HG03108 (cell line): Measurements from ENCODE around the gene TBCD.
"Not testable (repeated sequence)": the region's sequence is repeated elsewhere in the genome, so short reads cannot be mapped to it uniquely, and the experiment has no call there.

Source experiments
- ATAC-seq: cut with Tn5 transposase; IDR thresholded peaks from one replicate; pipeline ENCODE4 v1.9.1; 2021; ENCODE audit warnings: moderate library complexity; ENCODE audit not compliant: unreplicated experiment

Gene TBCD

DNA sequence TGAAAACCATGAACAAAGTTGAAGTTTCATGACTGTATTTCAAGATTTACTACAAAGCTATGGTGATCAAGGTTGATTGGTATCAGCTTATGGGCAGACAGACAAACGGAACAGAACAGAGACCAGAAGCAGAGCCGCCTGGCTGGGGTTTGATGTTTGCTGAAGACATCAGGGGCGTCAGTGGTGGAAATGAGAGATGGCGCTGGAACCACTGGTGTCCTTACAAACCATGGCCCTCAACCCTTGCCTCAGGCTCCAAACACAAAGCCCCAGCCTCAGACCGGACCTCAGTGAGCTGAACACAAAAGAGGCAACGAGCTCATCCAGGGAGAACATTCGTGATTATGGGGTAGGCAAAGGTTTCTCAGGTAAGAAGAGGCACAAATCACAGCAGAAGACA lies 214.6 kb downstream of the TBCD start:
- no peak for ATAC-seq

DNA sequence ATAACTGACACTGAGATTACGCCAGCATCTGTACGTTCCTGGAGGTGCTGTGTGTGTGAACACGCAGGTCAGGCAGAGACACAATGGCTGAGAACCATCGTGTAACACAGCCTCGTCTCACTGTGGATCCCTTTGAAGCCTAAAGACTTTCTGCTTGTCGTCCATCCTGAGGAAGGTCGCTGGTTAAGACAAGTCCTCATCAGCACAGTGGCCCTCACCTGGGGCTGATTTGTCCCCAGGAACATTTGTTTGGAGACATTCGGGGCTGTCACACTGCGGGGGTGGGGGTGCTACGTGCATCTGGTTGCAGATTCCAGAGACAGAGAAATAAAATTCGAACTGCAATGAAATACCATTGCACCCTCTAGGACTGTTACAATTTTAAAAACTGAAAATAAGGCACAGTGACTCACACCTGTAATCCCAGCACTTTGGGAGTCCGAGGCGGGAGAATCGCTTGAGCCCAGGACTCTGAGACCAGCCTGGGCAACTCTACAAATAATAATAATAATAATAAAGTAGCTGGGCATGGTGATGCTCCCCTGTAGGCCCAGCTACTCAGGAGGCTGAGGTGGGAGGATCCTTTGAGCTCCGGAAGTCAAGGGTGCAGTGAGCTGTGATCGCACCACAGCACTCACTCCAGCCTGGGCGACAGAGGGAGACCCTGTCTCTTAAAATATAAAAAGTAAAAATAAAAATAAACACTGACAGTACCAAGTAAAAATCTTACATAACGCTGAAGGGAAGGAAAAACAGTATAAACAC lies 215.6 kb downstream of the TBCD start:
- no peak for ATAC-seq

DNA sequence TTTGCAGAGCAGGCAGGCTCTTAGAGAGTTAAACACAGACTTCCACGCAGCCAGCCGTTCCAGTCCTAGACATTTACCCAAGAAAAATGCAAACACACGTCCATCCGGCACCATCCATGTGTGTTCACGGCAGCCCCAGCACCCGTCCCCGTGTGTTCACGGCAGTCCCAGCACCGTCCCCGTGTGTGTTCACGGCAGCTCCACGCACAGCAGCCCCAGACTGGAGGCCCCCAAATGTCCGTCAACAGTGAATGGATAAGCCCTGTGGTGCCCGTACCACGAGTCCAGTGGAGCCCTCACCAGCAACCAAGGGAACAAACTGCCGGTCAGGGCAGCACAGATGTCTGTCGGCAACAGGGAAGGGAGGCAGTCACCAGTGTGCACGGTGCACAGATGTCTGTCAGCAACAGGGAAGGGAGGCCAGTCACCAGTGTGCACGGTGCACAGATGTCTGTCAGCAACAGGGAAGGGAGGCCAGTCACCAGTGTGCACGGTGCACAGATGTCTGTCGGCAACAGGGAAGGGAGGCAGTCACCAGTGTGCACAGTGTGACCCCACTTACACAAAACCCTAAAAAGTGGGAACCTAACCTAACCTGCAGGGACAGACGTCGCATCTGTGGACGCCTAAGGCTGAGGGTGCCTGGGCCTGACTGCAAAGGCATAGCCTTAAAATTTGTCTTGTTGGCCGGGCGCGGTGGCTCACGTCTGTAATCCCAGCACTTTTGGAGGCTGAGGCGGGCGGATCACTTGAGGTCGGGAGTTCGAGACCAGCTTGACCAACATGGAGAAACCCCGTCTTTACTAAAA lies 216.4 kb downstream of the TBCD start:
- not testable (repeated sequence) for ATAC-seq

DNA sequence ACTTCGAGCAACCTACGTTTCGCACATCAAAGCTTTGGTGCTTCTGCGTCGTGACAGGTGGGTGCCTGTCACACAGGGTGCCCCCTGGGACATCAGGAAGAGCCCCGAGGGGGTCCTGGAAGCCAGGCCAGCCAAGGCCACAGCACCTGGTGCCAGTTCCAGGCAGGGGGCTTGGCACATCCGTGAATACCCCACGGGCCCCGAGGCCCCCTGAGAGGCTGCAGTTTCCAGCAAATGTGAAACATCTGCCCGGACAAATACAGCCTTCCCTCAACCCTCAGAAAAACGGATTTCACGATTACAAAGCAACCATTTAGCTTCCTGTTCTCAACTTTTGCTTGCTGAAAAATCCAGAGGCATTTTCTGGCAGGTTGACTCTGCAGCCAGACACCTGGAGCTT lies 218.2 kb downstream of the TBCD start:
- no peak for ATAC-seq

DNA sequence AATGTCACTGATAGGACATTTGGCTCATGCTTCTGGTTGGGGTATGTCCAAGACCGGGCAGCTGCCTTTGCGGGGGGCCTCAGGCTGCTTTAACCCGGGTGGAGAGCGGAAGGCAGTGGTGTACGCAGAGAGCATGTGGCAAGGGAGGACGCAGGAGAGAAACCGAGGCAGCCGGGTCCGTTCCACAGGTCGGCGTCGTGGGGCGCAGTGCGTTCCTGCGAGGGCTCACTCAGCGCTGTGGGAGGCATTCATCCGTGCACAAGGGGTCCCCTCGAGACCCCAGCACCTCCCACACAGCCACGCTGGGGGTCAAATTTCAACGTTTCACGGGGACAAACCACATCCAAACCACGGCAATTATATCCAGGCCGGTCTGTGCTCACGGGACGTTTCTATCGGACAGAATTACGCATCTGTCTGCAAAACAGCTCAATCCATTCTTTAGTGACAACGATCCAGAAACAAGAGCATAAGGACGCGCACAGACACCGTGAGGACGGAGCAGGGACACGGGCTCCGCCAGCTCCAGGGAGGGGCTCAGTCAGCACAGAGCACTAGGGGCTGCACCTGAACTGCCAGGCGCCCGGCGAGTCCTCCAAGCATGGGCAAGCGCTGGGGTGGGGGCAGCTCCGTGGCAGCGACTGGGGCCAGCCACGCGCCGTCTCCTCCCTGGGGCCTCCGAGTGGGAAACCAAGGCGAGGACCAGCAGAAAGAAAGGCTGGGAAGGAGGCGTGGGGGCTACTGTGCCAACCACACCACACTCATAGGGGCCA lies 219.1 kb downstream of the TBCD start:
- no peak for ATAC-seq

DNA sequence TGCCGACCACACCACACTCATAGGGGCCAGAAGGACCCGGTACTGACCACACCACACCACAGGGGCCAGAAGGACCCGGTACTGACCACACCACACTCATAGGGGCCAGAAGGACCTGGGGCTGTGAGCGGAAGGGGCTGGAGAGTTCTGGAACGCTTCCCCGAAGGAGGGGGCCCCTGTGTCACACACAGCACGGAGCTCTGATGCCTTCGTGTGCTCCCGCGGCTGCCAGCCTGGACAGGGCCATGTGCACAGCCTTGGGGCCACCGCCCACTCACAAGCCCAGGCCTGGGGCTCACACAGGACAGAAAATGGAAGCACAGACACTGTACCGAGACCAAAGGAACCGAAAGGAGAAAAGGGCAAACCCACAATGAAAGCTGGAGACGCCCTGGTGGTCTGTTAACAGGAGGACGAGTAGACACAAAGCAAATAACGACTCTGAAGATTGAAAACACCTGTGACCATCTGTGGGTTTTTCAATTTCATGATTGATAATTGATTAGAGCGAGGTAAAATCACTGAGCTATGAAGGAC lies 221.0 kb downstream of the TBCD start:
- ATAC-seq, result no peak

DNA sequence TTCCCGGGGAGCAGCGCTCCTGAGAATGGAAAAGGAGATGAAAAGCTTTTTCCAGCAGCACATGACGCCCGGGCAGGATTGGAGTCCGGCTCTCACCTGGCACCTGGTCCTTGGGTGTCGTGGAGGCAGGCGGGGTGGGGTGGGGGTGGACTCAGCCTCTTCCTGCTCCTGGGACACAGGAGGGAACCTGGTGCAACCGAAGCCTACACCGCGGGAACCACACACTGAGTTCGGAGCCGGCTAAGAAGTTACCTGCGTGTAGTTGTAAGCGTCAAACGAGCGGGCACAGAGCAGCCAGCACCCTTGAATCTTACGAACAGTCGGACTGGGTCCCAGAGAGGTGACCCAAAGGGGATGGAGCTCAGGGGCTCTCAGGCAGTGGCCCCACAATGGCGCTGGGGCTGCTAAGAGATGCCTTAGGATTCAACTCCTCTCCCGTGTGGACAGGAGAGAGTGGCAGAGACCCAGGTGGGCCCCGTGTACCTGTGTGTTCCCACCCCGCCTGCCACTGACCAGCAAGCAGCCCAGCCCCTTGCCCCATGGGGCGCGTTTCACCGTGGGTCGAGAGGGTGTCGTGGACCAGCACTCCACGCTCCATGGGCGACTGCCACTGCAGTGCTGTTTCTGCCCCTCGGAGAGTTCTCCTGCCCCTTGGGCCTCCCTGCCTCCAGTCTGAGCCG lies 221.7 kb downstream of the TBCD start:
- no peak for ATAC-seq

DNA sequence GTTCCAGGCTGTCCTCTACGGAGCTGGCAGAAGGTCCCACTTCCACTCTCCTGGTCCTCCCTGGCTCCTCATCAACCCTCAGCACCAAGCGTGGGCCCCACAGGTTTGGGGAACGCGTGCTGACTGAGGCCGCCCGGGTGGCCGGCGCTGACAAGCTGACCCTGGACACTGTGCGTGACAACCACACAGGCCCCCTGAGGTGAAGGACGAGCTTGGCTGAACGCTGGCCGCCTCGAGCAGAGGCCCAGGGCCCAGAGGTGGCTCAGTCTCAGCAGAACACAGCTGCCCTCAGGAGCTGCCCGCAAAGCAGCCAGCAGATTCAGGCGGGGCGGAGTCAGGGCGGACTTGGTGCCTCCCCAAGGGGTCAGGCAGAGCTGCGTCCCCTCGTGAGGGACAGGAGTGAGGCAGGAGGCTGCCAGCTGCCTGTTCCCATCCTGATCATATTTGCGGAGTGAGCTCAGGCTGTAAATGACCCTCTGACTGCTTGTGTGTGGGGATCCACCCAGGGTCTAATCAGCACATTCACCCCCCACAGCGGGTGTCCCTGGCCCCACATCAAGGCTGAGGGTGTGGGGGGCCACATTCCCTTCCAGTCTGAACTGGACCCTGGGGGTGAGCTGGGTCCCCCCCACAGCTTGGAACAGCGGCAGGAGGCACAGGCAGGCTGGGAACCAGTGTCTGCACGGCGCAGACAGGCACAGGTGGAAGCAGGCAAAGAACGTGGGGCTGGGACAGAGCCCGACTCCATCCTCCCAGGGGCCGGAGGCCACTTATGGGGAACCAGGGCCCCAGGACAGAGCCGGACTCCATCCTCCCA lies 222.5 kb downstream of the TBCD start:
- ATAC-seq, result no peak

DNA sequence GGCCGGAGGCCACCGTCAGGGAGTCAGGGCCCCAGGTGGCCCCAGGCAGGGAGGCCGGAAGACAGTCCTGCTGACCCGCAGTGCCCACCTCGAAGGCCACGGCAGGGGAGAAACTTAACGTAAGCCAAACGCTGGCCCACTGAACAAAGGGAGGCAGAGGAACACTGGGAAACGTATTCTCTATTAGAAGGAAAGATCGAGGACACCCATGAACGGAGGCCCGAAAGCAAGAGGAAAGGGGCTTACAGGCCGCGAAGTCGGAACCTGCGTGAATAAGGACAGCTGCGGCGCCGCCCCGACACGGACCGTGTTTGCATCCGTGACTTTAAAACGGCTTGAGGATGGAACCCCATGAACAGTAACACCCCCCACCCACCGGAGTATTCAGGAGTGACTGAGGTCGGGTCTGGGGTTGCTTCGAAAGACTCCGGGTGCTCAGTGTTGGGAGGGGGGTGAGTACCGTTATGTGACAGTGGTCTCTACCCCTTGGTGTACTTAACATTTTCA lies 225.2 kb downstream of the TBCD start:
- ATAC-seq, result no peak

DNA sequence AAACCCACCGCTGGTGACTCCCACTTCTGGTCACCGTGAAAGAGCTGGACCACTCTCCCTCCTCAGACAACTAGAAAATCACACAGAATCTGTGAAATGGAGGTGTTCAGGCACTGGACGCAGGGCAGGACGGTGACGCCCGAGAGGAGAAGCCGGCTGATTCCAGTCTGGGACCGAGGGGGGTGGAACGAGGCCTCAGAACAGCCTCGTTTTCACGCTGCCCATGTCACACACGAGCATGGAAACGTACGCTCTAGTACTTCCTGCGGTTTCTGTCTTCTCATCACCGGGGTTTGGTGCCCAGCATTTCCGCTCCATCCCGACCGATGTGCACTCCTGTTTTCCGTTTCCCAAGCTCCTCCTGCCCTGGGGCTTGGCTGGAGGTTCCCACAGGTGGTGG lies 225.7 kb downstream of the TBCD start:
- ATAC-seq, result no peak

DNA sequence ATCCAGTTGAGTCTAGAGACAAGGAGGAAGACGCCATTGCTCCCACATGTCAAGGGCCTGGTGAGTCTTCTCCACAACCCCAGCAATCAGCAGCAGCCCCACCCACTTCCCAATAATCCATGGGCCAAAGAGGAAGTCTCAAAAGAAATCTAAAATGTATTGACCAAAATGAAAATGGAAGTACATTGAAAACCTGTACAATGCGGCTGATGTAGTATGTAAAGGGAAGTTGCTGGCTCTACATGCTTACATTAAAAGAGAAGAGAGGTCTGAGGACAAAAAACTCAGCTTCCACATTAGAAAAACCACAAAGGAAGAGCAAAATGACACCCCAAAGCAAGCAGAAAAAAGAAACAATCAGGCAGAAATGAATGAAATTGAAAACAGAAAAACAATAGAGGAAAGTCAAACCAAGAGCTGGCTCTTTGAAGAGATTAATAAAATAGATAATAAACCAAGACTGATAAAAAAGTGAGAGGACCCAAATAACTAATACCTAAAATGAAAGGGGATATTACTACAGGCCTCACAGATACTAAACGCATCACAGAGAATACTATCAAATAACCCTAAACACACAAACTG lies 227.0 kb downstream of the TBCD start:
- no peak for ATAC-seq

DNA sequence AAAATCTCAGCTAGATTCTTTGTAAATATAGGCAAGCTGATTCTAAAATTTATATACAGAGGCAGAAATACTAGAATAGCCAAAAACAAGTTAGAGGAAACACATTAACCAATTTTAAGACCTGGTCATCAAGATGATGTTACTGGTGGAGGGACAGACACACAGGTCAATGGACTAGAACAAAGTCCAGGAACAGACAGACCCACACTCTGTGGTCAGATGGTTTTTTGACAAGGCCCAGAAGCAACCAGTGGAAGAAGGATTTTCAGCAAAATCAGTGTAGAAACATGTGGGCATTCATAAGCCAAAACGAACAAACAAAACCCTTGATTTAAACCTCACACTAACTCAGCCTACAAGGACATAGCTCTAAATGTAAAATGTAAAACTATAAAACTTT lies 227.9 kb downstream of the TBCD start:
- ATAC-seq, result no peak

DNA sequence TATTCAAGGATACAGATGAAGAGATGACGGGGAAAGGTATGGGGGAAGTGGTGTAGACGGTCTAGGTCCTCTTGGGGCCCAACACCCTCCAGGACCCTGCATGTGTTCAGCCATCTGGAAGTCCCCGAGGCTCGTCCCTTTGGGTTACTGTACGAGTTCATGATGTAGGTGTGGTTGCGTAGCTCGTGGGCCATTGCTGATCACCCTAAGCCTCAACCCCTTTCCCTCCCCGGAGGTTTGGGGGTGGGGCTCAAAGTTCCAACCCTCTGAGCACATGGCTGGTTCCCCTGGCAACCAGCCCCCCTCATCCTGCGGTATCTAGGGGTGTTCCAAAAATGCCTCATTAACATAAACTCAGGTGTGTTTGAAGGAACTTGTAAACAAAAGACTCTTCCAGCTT lies 228.8 kb downstream of the TBCD start:
- no peak for ATAC-seq

DNA sequence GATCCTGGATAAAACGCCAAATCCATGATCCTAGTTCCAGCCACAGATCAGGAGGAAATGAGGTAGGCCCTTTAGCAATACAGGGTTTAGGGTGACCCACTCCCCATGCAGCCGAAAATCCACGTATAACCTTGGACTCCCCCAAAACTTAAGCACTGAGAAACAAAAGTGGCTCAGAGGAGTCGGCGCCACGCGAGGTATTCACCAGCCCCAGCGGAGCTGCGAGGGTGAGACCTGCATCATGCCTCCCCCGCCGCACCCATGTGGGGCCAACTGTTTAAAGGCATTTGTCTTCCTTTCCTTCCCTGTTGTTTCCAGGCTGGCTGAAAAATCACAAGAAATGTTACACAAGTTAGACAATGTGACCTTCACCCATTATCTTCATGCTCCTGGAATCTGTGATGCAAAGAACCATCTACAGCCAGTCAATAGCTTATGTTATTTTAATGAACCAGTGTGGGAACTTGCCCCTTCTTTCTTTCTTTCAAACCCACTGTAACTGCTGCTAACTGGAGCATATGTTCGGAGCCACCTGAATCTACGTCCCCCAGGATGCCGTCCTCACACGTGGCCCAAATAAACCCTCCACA lies 229.4 kb downstream of the TBCD start:
- ATAC-seq, result no peak

DNA sequence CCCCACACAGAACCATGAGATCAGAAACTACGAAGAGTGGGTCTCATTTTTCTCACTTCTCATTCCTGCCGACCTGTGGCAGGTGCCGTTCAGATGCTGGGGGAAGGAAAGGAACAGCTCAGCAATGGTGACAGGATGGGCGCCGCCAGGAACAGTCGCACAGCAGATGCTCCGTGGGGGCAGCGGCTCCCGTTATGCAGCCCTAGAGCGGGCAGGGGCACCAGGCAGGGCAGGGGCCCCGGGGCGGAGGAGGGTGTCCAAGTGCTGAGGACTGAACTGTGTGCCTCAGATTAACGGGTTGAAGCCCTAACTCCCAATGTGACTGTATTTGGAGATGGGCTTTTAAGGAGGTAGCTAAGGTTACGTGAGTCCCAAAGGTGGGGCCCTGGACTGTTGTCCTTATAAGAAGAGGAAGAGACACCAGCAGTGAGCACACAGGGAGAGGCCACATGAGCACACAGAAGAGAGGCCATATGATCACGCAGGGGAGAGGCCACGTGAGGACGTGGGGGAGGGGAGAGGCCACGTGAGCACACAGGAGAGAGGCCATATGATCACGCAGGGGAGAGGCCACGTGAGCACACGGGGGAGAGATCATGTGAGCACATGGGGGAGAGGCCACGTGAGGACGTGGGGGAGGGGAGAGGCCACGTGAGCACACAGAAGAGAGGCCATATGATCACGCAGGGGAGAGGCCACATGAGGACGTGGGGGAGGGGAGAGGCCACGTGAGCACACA lies 231.8 kb downstream of the TBCD start:
- ATAC-seq, result no peak

DNA sequence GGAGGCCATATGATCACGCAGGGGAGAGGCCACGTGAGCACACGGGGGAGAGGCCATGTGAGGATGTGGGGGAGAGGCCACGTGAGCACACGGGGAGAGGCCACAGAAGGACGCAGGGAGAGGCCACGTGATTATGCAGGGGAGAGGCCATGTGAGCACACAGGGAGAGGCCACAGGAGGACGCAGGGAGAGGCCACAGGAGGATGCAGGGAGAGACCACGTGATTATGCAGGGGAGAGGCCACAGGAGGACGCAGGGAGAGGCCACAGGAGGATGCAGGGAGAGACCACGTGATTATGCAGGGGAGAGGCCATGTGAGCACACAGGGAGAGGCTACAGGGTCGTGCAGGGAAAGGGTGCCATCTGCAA lies 232.4 kb downstream of the TBCD start:
- not testable (repeated sequence) for ATAC-seq

DNA sequence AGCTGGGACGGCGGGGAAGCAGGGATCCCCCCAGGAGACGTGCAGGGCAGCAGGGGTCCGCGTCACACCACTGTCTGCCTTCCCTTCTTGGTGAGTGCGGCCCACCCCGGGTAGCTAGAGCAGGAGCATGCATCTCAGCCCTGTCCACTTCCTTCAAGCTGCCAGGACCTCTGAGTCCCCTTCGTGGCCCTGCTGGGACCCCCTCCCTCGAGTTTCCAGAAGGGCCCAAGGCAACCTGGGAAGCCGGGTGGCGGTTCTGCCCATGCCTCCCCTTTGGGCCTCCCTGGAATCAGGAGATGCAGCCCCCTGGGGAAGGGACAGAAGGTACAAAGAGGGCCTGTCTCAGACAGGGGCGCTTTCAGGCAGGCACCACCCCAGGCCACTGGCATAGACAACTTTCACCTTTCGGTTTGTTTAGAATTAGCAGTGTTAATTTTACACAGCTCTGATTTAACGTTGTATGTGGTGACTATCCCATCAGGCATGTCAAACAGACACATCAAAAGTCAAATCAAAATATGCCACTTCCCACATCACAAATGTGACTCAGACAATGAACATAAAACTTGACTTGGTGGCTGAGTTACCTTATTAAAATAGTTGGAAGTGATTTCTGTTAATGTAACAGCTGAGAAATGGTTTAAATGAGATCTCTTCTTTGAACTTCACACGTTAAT lies 233.0 kb downstream of the TBCD start:
- no peak for ATAC-seq

DNA sequence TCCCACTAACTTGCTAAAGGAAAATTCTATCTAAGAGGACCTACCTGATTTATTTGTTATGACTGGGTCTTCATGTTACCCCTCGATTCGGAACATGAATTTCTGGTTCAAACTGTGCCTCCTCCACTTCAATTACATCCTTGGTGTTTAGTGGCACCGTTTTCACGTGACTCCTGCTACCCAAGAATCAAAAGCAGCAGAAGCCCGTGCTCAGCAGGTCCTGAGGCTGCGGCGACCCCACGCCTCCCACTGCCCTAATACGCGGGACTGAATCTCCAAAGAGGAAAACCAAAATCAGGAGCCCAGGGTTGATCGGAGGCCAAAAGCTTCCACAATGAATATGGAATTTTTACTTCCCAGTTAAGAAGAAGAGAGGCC lies 233.6 kb downstream of the TBCD start:
- no peak for ATAC-seq
